Renal pelvis (tissue), 4 donors: ENCODE results near the gene NADSYN1. TPM values are rescaled to one million over a fixed set of nuclear protein-coding genes. Genes with fewer than 3 reads are reported as not detected.

Experiments
- DNase-seq: peaks from one replicate; pipeline ENCODE4 v3.0.0-alpha.2; 2013
- polyA plus RNA-seq, 3 donors: library from polyadenylated mRNA; unstranded; fragments of 120-200 nt; gene quantifications; one replicate each; pipeline ENCODE4 v1.2.1, GENCODE V29; 2013; ENCODE audit not compliant: insufficient read length in 3 of 3

Gene NADSYN1
- polyA plus RNA-seq, 3 donors, result 41.8 to 60.3 (median 59.6) TPM

GRCh38 chr11:71489311-71490043 is 36.5 kb downstream of the NADSYN1 start:
- DNase-seq, result no peak

GRCh38 chr11:71490044-71490730 is 37.2 kb downstream of the NADSYN1 start:
- DNase-seq, result no peak

GRCh38 chr11:71490731-71491390 is 37.9 kb downstream of the NADSYN1 start:
- DNase-seq, result no peak

GRCh38 chr11:71491531-71491930 is 38.5 kb downstream of the NADSYN1 start:
- no peak for DNase-seq

GRCh38 chr11:71491940-71492339 is 38.9 kb downstream of the NADSYN1 start:
- no peak for DNase-seq

GRCh38 chr11:71495286-71496230 is 42.6 kb downstream of the NADSYN1 start:
- no peak for DNase-seq

GRCh38 chr11:71496421-71496820 is 43.4 kb downstream of the NADSYN1 start:
- no peak for DNase-seq

- no peak for DNase-seq
Observed at GRCh38 chr11:71498091-71498490, 45.1 kb downstream of the NADSYN1 start.

GRCh38 chr11:71499125-71499524 is 46.1 kb downstream of the NADSYN1 start:
- no peak for DNase-seq

GRCh38 chr11:71499546-71499945 is 46.5 kb downstream of the NADSYN1 start:
- no peak for DNase-seq

GRCh38 chr11:71500601-71501021 is 47.6 kb downstream of the NADSYN1 start:
- no peak for DNase-seq

GRCh38 chr11:71501071-71501985 is 48.3 kb downstream of the NADSYN1 start:
- no peak for DNase-seq

GRCh38 chr11:71502026-71502425 is 49.0 kb downstream of the NADSYN1 start:
- DNase-seq, result no peak

- DNase-seq, result no peak
Observed at GRCh38 chr11:71502871-71503435, 50.0 kb downstream of the NADSYN1 start.

GRCh38 chr11:71504531-71504930 is 51.5 kb downstream of the NADSYN1 start:
- no peak for DNase-seq

- DNase-seq, result no peak
Observed at GRCh38 chr11:71505001-71505400, 52.0 kb downstream of the NADSYN1 start.

GRCh38 chr11:71505781-71506180 is 52.8 kb downstream of the NADSYN1 start:
- DNase-seq, result no peak

GRCh38 chr11:71507102-71507501 is 54.1 kb downstream of the NADSYN1 start:
- no peak for DNase-seq

- no peak for DNase-seq
Observed at GRCh38 chr11:71518506-71519471, 65.8 kb downstream of the NADSYN1 start.
